H1 (cell line): ENCODE results near the gene EIF4EBP3. TPM values are rescaled to one million over a fixed set of nuclear protein-coding genes. Genes with fewer than 3 reads are reported as not detected.

Experiments
- JUN ChIP-seq: IDR thresholded peaks from 2 replicates; pipeline ENCODE4 v1.6.1; 2011; ENCODE audit warnings: low read depth, mild to moderate bottlenecking, improper control_type of control experiment, low read length
- polyA plus RNA-seq, 7 experiments: library from polyadenylated mRNA; depleted of rRNA in 3 of 7; stranded (reverse) in 5 of 7; unstranded in 2 of 7; fragments of >200 nt in 5 of 7; fragments of 200-250 nt in 2 of 7; gene quantifications; 1 replicate in 5 of 7; 2 replicates in 1 of 7; 4 replicates in 1 of 7; pipeline versions ENCODE4 v1.2.1 to v1.2.3, GENCODE V29; 2011 to 2013; ENCODE audit warnings: missing spikeins in 2 of 7, mixed read lengths in 2 of 7
- total RNA-seq: library from RNA; stranded (reverse); fragmentation: NEBNext Ultra II Directional; extraction: Animal tissue kit (Norgen Biotek cat#: 25700); gene quantifications from 2 replicates; pipeline ENCODE4 v1.2.1, GENCODE V29; 2021

The EIF4EBP3 gene
- total and polyA plus RNA-seq, 2 of the 8 experiments (the other 6 are each of a cell fraction or from before 2014, with no cell fraction given) = 11.1 to 11.7 TPM

- no peak; the same call in 1 of the 2 replicates for TF ChIP-seq JUN
Measured at GRCh38 chr5:140547508-140548299, at the start of gene EIF4EBP3 (continued).
